ENCODE results near the gene TIE1.

DNA sequence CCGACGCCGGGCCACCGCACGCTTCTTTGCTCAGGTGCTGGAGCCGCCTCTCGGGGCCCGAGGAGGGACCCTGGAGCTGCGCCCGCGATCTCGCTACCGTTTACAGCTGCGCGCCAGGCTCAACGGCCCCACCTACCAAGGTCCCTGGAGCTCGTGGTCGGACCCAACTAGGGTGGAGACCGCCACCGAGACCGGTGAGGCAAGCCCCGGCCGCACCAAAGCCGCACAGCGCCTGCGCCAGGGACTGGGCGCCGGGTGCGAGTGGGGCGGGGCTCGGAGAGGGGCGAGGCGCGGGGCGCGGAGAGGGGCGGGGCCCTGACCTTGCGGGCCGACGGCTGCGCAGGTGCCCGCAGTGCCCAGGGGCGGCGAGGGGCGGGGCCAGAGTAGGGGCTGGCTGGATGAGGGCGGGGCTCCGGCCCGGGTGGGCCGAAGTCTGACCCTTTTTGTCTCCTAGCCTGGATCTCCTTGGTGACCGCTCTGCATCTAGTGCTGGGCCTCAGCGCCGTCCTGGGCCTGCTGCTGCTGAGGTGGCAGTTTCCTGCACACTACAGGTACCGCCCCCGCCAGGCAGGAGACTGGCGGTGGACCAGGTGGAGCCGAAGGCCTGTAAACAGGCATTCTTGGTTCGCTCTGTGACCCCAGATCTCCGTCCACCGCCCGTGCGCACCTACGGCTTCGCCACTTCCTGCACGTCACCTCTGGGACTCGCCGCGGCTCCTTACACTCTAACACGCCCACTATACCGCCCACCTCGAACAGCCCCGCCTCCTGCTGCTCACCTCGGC lies 48.2 kb downstream of the TIE1 start:
- TF ChIP-seq, protein P1, sequence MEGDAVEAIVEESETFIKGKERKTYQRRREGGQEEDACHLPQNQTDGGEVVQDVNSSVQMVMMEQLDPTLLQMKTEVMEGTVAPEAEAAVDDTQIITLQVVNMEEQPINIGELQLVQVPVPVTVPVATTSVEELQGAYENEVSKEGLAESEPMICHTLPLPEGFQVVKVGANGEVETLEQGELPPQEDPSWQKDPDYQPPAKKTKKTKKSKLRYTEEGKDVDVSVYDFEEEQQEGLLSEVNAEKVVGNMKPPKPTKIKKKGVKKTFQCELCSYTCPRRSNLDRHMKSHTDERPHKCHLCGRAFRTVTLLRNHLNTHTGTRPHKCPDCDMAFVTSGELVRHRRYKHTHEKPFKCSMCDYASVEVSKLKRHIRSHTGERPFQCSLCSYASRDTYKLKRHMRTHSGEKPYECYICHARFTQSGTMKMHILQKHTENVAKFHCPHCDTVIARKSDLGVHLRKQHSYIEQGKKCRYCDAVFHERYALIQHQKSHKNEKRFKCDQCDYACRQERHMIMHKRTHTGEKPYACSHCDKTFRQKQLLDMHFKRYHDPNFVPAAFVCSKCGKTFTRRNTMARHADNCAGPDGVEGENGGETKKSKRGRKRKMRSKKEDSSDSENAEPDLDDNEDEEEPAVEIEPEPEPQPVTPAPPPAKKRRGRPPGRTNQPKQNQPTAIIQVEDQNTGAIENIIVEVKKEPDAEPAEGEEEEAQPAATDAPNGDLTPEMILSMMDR (IDR thresholded peaks at IDR 0.05; ENCODE audit: low read depth, low read length) = no peak
- no peak for TF ChIP-seq EZH2phosphoT487 (IDR thresholded peaks at IDR 0.05; ENCODE audit: low read depth)

Data from OCI-LY3 (cell line).